ENCODE data around the gene CABLES1.
"Not testable (repeated sequence)": the region's sequence is repeated elsewhere in the genome, so short reads cannot be mapped to it uniquely, and the experiment has no call there.

CABLES1 gene

GRCh38 chr18:23134780-23135549 lies at the start of gene CABLES1:
TSS of gene CABLES1 (plus strand) at chr18:23135485. CDS start at chr18:23135763, 278 bp downstream.
- peak in 1 of 2 donors; percentile 16 for DNase-seq (ENCODE audit: low read depth in 2 of 2)

DNA sequence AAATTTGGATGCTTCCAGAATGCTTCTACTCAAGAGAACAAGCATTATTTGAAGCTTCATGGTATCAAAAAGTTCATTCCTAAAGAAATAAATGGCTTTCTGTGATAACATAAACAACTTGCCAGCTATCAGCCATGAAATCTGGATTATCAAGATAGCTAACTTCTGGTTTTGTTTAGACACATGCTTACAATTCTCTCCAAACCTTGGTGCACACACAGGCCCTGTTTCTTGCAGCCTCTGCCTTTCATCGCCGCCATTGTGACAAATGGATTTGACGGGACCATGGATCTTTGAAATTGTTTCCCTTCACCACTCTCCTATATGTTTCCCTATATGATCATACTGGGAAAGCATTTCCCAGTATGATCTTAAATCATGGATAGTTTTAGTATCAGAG lies 47.9 kb upstream of the CABLES1 start:
- no peak for DNase-seq (ENCODE audit: low read depth in 2 of 2)

- no peak for DNase-seq (ENCODE audit: low read depth in 2 of 2)
Observed at GRCh38 chr18:23088310-23088709, 47.0 kb upstream of the CABLES1 start.

DNA sequence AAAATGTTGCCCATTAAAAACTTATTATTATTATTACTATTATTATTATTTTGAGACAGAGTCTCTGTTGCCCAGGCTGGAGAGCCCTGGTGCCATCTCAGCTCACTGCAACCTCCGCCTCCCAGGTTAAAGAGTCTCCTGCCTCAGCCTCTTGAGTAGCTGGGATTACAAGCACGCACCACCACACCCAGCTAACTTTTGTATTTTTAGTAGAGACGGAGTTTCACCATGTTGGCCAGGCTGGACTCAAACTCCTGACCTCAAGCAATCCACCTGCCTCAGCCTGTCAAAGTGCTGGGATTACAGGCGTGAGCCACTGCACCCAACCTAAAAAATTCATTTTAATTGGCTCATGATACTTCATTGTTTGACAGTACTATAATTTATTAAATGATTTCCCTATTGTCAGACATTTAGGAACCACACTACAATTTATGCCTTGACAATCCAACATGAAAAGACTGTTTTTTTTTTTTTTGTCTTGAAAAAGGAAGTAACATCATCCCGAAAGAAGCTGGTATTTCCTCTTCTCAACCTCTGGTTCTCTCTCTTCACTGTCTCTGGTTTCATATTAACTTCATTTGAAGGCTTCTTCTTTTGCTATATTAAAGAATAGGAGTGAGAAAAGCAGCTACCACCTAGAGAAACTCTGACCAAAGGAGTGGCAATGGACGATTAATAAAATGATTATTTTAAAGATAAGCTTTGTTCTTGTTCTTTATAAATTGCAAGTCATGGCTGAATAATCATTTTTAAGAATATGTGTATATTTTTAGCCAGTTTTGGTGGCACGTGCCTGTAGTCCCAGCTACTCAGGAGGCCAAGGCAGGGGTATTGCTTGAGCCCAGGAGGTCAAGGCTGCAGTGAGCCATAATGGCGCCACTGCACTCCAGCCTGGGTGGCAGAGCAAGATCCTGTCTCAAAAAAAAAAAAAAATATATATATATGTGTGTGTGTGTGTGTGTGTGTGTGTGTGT lies 44.0 kb upstream of the CABLES1 start:
- DNase-seq (ENCODE audit: low read depth in 2 of 2) = not testable (repeated sequence)

DNA sequence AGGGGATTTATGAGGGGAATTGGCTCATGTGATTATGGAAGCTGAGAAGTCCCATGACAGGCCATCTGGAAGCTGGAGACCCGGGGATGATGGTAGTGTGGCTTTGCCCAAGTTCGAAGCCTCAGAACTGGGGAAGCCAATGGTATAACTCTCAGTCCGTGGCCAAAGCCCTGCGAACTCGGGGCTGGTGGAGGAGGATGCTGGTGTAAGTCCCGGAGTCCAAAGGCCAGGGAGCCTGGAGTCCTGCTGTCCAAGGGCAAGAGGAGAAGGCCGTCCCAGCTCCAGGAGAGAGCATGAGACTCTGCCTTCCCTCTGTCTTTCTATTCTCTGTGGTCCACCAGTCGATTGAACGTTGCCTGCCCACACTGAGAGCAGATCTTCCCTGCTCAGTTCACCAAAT lies 43.2 kb upstream of the CABLES1 start:
- no peak for DNase-seq (ENCODE audit: low read depth in 2 of 2)

DNA sequence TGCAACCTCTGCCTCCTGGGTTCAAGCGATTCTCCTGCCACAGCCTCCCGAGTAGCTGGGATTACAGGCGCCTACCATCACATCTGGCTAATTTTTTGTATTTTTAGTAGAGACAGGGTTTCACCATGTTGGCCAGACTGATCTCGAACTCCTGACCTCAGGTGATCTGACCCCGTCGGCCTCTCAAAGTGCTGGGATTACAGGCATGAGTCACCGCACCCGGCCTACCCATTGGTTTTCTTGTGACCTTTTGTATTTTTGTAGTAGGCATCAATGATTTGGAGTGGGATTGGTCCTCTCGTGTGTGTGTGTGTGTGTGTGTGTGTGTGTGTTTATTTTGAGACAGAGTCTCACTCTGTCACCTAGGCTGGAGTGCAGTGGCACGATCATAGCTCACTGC lies 42.2 kb upstream of the CABLES1 start:
- not testable (repeated sequence) for DNase-seq (ENCODE audit: low read depth in 2 of 2)

GRCh38 chr18:23093772-23094171 lies 41.5 kb upstream of the CABLES1 start:
- DNase-seq (ENCODE audit: low read depth in 2 of 2) = no peak

GRCh38 chr18:23094411-23095190 lies 40.7 kb upstream of the CABLES1 start:
- DNase-seq (ENCODE audit: low read depth in 2 of 2) = no peak

- no peak for DNase-seq (ENCODE audit: low read depth in 2 of 2)
Observed at GRCh38 chr18:23095463-23095862, 39.8 kb upstream of the CABLES1 start.

DNA sequence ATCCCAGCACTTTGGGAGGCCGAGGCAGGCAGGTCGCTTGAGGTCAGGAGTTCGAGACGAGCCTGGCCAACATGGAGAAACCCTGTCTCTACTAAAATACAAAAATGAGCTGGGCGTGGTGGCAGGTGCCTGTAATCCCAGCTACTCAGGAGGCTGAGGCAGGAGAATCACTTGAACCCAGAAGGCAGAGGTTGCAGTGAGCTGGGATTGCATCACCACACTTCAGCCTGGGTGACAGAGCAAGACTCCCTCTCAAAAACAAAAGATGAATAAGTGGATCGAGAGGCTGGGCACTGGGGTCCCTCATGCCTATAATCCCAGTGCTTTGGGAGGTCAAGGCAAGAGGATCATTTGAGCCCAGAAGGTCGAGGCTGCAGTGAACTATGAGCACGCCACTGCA lies 38.3 kb upstream of the CABLES1 start:
- not testable (repeated sequence) for DNase-seq (ENCODE audit: low read depth in 2 of 2)

GRCh38 chr18:23099621-23100020 lies 35.7 kb upstream of the CABLES1 start:
- no peak for DNase-seq (ENCODE audit: low read depth in 2 of 2)

- no peak for DNase-seq (ENCODE audit: low read depth in 2 of 2)
Observed at GRCh38 chr18:23101861-23102432, 33.3 kb upstream of the CABLES1 start.

- DNase-seq (ENCODE audit: low read depth in 2 of 2) = no peak
Observed at GRCh38 chr18:23102493-23103261, 32.6 kb upstream of the CABLES1 start.

- DNase-seq (ENCODE audit: low read depth in 2 of 2) = no peak
Observed at GRCh38 chr18:23103449-23103848, 31.8 kb upstream of the CABLES1 start.

DNA sequence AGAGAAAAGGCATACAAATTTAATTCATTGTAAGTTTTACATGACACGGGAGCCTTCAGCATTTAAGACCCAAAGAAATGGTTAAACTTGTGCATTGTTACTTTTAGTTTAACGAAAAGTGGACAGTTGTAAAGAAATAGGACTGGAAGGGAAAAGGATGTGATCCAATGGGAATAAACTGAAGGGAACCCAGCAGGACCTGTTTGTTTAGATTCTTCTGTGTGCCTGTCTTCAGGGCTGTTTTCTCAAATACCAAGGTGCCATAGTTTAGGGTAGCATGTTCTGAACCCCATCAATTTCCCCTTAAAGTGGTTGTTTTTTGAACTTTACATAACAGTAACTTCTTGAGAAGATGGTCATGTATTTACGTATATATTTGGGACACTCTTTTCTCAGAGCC lies 30.3 kb upstream of the CABLES1 start:
- DNase-seq (ENCODE audit: low read depth in 2 of 2) = no peak

DNA sequence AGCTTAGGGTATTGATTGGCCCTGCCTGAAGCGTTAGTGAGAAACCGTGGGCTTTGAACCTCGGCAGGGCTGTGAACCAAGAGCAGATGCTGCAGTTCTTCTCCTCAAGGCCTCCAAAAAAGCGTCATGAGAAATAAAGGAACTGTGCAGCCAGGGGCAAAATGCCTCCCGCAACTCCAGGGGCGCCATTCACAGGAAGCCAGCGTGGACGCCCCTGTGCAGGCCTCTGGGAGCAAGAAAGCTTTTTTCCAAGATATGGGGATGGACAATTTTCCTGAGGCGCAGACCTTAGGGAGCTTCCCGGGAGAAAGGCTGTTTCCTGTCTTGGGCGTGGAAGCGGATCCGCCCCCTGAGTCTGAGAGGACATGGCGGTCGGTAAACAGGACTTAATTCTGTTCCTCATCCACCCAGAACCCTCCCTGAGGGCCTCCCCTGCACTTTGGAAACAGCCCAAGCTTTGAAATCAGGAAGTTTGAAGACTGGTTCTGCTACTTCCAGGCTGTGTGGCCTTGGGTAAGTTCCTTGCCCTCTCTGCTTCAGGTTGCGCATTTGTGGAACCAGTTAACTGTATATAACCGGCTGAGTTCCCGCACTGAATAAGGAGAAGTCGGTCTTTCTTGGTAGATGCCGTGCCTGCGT lies 29.6 kb upstream of the CABLES1 start:
- no peak for DNase-seq (ENCODE audit: low read depth in 2 of 2)

- DNase-seq (ENCODE audit: low read depth in 2 of 2) = no peak
Observed at GRCh38 chr18:23106575-23106974, 28.7 kb upstream of the CABLES1 start.

DNA sequence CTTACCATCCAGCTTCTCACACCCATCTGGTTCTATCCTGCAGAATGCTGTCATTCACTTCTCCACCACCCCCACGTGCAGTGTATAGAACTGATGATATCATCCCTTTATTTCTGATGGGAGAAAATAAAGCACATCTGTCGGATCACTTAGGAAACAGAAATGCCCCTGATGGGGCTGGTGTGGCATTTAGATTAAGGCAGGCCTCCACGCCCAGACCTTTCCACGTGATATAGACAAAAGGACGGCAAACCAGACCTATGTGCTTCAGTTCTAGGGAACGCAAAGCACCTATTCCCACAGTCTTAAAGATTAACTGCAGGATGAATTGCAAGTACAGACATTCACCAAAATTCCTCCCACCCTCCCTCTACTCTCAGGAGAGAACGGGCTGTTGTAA lies 27.6 kb upstream of the CABLES1 start:
- no peak for DNase-seq (ENCODE audit: low read depth in 2 of 2)

DNA sequence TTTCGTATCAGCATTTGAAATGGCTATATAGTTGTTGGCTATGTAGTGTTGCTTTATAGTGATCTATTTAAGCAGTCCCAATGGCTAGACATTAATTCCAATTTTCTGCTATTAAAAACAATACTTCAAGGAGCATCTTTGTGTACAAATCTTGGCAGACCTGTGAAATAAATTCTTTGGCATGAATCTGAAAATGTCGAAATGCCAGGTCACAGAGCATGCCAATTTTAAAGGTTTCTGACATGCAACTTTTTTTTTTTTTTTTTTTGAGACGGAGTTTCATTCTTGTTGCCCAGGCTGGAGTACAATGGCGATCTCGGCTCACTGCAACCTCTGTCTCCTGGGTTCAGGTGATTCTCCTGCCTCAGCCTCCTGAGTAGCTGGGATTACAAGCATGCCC lies 26.8 kb upstream of the CABLES1 start:
- no peak for DNase-seq (ENCODE audit: low read depth in 2 of 2)

DNA sequence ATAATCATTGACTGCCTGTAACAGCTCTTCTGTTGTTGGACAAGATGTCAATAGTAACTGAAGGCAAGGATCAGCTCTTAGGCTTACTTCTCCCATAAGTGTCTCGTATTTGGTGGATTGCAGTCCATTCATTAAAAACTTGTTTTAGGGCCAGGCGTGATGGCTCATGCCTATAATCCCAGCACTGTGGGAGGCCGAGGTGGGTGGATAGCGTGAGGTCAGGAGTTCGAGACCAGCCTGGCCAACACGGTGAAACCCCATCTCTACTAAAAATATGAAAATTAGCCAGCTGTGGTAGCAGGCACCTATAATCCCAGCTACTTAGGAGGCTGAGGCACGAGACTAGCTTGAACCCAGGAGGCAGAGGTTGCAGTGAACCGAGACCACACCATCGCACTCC lies 26.1 kb upstream of the CABLES1 start:
- DNase-seq (ENCODE audit: low read depth in 2 of 2) = not testable (repeated sequence)
